ENCODE measurements around the gene PIGBOS1.

GRCh38 chr15:55353025-55353424 lies 34.1 kb upstream of the PIGBOS1 start:
- TF ChIP-seq CTCF (conservative IDR thresholded peaks at IDR 0.05) (no peak), ZFX (IDR thresholded peaks at IDR 0.05) (no peak)

Data from C4-2B (cell line).